Cerebellar cortex (tissue), 1 donor: Measurements from ENCODE around the gene UBXN10.
A peak's percentile ranks its signal among the peaks of the same experiment; 100 is the strongest.
"Not testable (repeated sequence)": the region's sequence is repeated elsewhere in the genome, so short reads cannot be mapped to it uniquely, and the experiment has no call there.

Experiments
- DNase-seq: peaks from one replicate; pipeline ENCODE4 v3.0.0-alpha.2; 2015; ENCODE audit warnings: low spot score

The UBXN10 gene

GRCh38 chr1:20200966-20201365, 15.1 kb downstream of the UBXN10 start:
- DNase-seq: peak; percentile 90

GRCh38 chr1:20202166-20202565, 16.3 kb downstream of the UBXN10 start:
- no peak for DNase-seq

- DNase-seq: no peak
Measured at GRCh38 chr1:20207546-20207945, 21.6 kb downstream of the UBXN10 start.

- peak; percentile 83 for DNase-seq
Measured at GRCh38 chr1:20209471-20209870, 23.6 kb downstream of the UBXN10 start.

- DNase-seq: no peak
Measured at GRCh38 chr1:20210736-20211460, 25.0 kb downstream of the UBXN10 start.

GRCh38 chr1:20211511-20211931, 25.6 kb downstream of the UBXN10 start:
- DNase-seq: no peak

- DNase-seq: no peak
Measured at GRCh38 chr1:20212085-20212684, 26.3 kb downstream of the UBXN10 start.

GRCh38 chr1:20212685-20213331, 26.9 kb downstream of the UBXN10 start:
- DNase-seq: peak; percentile 72

- DNase-seq: no peak
Measured at GRCh38 chr1:20215716-20216115, 29.8 kb downstream of the UBXN10 start.

GRCh38 chr1:20216574-20216973, 30.7 kb downstream of the UBXN10 start:
- no peak for DNase-seq

GRCh38 chr1:20219053-20219452, 33.2 kb downstream of the UBXN10 start:
- not testable (repeated sequence) for DNase-seq

GRCh38 chr1:20220036-20220435, 34.1 kb downstream of the UBXN10 start:
- peak; percentile 56 for DNase-seq

GRCh38 chr1:20223106-20223505, 37.2 kb downstream of the UBXN10 start:
- DNase-seq: no peak

- DNase-seq: no peak
Measured at GRCh38 chr1:20223551-20224419, 37.9 kb downstream of the UBXN10 start.

GRCh38 chr1:20224546-20224945, 38.6 kb downstream of the UBXN10 start:
- DNase-seq: no peak

GRCh38 chr1:20227704-20228103, 41.8 kb downstream of the UBXN10 start:
- DNase-seq: no peak

- DNase-seq: no peak
Measured at GRCh38 chr1:20228314-20228825, 42.5 kb downstream of the UBXN10 start.

GRCh38 chr1:20229171-20229570, 43.3 kb downstream of the UBXN10 start:
- DNase-seq: no peak

- DNase-seq: not testable (repeated sequence)
Measured at GRCh38 chr1:20232564-20232963, 46.7 kb downstream of the UBXN10 start.

- peak; percentile 31 for DNase-seq
Measured at GRCh38 chr1:20233394-20233793, 47.5 kb downstream of the UBXN10 start.

GRCh38 chr1:20233866-20234265, 48.0 kb downstream of the UBXN10 start:
- DNase-seq: no peak
